Raji (cell line): ENCODE data around the gene SHTN1.

Experiments used
- POLR2A ChIP-seq: IDR thresholded peaks from 2 replicates; pipeline ENCODE4 v1.6.1; 2011; ENCODE audit warnings: low read depth, low read length, control low read depth; ENCODE audit not compliant: insufficient read depth

The SHTN1 gene

GRCh38 chr10:117005026-117005526, at the start of gene SHTN1:
Gene SHTN1, minus strand, starts transcription at chr10:117005187. Its CDS starts 108 bp downstream, at chr10:117005079.
- TF ChIP-seq POLR2A = no peak

GRCh38 chr10:117053482-117053881, 48.5 kb upstream of the SHTN1 start:
- TF ChIP-seq POLR2A = no peak

- TF ChIP-seq POLR2A = no peak
Measured at GRCh38 chr10:117047947-117048346, 43.0 kb upstream of the SHTN1 start.

GRCh38 chr10:117016266-117016665, 11.3 kb upstream of the SHTN1 start:
- no peak for TF ChIP-seq POLR2A

- TF ChIP-seq POLR2A = no peak
Measured at GRCh38 chr10:117014835-117015234, 9.8 kb upstream of the SHTN1 start.

GRCh38 chr10:117007080-117007479, 2.1 kb upstream of the SHTN1 start:
- TF ChIP-seq POLR2A = no peak

GRCh38 chr10:117005527-117006055, 604 bp upstream of the SHTN1 start:
- TF ChIP-seq POLR2A = no peak

- no peak for TF ChIP-seq POLR2A
Measured at GRCh38 chr10:117004227-117005025, 561 bp downstream of the SHTN1 start.

GRCh38 chr10:117003336-117003735, 1.7 kb downstream of the SHTN1 start:
- no peak for TF ChIP-seq POLR2A

GRCh38 chr10:117002206-117002605, 2.8 kb downstream of the SHTN1 start:
- TF ChIP-seq POLR2A = no peak

- no peak for TF ChIP-seq POLR2A
Measured at GRCh38 chr10:117001144-117001543, 3.8 kb downstream of the SHTN1 start.

- no peak for TF ChIP-seq POLR2A
Measured at GRCh38 chr10:117000580-117000979, 4.4 kb downstream of the SHTN1 start.

- no peak for TF ChIP-seq POLR2A
Measured at GRCh38 chr10:116998172-116998571, 6.8 kb downstream of the SHTN1 start.

- TF ChIP-seq POLR2A = no peak
Measured at GRCh38 chr10:116997015-116997414, 8.0 kb downstream of the SHTN1 start.

GRCh38 chr10:116995648-116996047, 9.3 kb downstream of the SHTN1 start:
- no peak for TF ChIP-seq POLR2A

- no peak for TF ChIP-seq POLR2A
Measured at GRCh38 chr10:116994113-116994890, 10.7 kb downstream of the SHTN1 start.

- no peak for TF ChIP-seq POLR2A
Measured at GRCh38 chr10:116993610-116994009, 11.4 kb downstream of the SHTN1 start.
